ENCODE data around the gene ITPR1. TPM values are rescaled to one million over a fixed set of nuclear protein-coding genes. Genes with fewer than 3 reads are reported as not detected.

Gene ITPR1
- total and polyA plus RNA-seq, 2 experiments from 2014 or later = 1.4 to 2.5 TPM

DNA sequence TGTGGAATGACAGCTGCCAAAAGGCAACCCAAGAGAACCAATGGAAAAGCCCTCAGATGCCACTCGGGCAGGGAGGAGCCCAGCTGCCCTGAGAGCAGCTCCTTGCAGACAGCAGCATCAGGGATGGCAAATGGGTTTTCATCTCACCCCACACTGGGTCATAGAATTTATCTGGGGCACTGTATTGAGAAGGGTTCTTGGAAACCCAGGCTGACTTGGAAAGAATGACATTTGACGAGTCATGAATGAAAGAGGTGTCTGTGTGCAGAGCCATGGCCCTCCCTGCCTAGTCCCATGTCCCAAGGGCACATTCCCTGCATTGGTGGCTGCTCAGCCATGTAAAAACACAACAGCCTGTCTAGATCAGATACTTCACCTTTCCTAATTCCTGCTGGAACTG lies 328.2 kb downstream of the ITPR1 start:
- no peak overlapping the region for H3K27ac ChIP-seq
- DNase-seq = peak; percentile 26
- H3K9me3 ChIP-seq (ENCODE audit: low read depth) = no peaks in the 10 kb centered on the region
- H3K4me1 ChIP-seq (ENCODE audit: insufficient read depth) = peaks cover 20% of the 10 kb centered on the region
- TF ChIP-seq EZH2phosphoT487 (IDR thresholded peaks at IDR 0.05; ENCODE audit: insufficient read depth, low read depth) (no peak), EZH2 (IDR thresholded peaks at IDR 0.05; ENCODE audit: insufficient read depth, poor library complexity, severe bottlenecking) (no peak)
- H3K27me3 ChIP-seq (replicated peaks; ENCODE audit: insufficient read depth) = no peaks in the 10 kb centered on the region
- H4K20me1 ChIP-seq (ENCODE audit: insufficient read depth) = no peaks in the 10 kb centered on the region
- H3F3A ChIP-seq (ENCODE audit: insufficient read depth) = peaks cover 9% of the 10 kb centered on the region
- in situ Hi-C loops (cut with MboI) = no loop called here
- no peak overlapping the region for H3K9ac ChIP-seq
- 83 to 84% methylated on average over 2 of the region's 2 CpGs for WGBS, 2 experiments (ENCODE audit: low coverage in 1 of 2, low lambda C conversion rate in 2 of 2, missing lambda C conversion rate in 2 of 2)
- no peak overlapping the region for H3K4me3 ChIP-seq
- no peak overlapping the region for H2AFZ ChIP-seq
- no peaks in the 10 kb centered on the region for H3K79me2 ChIP-seq (ENCODE audit: insufficient read depth)
- no peak overlapping the region for H3K4me2 ChIP-seq (ENCODE audit: unreplicated experiment)
- no peaks in the 10 kb centered on the region for H3K36me3 ChIP-seq (ENCODE audit: low read depth)
- no peaks in the 10 kb centered on the region for H3K9me2 ChIP-seq (ENCODE audit: insufficient read depth)

DNA sequence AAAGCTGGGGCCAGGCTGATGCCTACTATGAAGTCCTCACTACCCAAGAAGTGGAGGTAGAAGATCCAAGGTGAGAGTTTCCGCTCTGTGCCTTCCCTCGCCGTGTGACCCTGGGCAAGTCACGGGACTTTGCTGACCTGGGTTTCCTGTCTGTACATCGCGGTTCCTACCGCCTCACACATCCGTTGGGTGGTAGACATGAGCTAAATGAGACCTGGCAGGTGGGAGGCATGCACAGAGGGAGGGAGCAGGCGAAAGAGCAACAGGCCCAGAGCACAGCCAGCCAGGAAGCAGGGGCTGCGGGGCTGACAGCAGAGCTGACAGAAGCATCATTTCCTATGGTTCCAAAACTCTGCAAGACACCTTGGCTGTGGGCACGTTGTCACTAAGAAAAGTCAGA lies 328.8 kb downstream of the ITPR1 start:
- no peak overlapping the region for H3K27ac ChIP-seq
- TF ChIP-seq EZH2 (IDR thresholded peaks at IDR 0.05; ENCODE audit: insufficient read depth, poor library complexity, severe bottlenecking) (no peak), EZH2phosphoT487 (IDR thresholded peaks at IDR 0.05; ENCODE audit: insufficient read depth, low read depth) (no peak)
- H3K9ac ChIP-seq = no peak overlapping the region
- DNase-seq = no peak
- H3K4me1 ChIP-seq (ENCODE audit: insufficient read depth) = peaks cover 26% of the 10 kb centered on the region
- WGBS, 2 experiments (ENCODE audit: low coverage in 1 of 2, low lambda C conversion rate in 2 of 2, missing lambda C conversion rate in 2 of 2) = 90 to 91% methylated on average over 11 of the region's 11 CpGs
- no peaks in the 10 kb centered on the region for H3K79me2 ChIP-seq (ENCODE audit: insufficient read depth)
- in situ Hi-C loops (cut with MboI) = no loop called here
- H3K27me3 ChIP-seq (replicated peaks; ENCODE audit: insufficient read depth) = no peaks in the 10 kb centered on the region
- H2AFZ ChIP-seq = no peak overlapping the region
- no peaks in the 10 kb centered on the region for H3K9me2 ChIP-seq (ENCODE audit: insufficient read depth)
- no peaks in the 10 kb centered on the region for H3K9me3 ChIP-seq (ENCODE audit: low read depth)
- peaks cover 10% of the 10 kb centered on the region for H3F3A ChIP-seq (ENCODE audit: insufficient read depth)
- no peaks in the 10 kb centered on the region for H4K20me1 ChIP-seq (ENCODE audit: insufficient read depth)
- H3K36me3 ChIP-seq (ENCODE audit: low read depth) = no peaks in the 10 kb centered on the region
- H3K4me3 ChIP-seq = no peak overlapping the region
- H3K4me2 ChIP-seq (ENCODE audit: unreplicated experiment) = no peak overlapping the region

GRCh38 chr3:4822568-4822967 lies 329.4 kb downstream of the ITPR1 start:
- H3K9ac ChIP-seq = no peak overlapping the region
- H3K9me3 ChIP-seq (ENCODE audit: low read depth) = no peaks in the 10 kb centered on the region
- peaks cover 32% of the 10 kb centered on the region for H3K4me1 ChIP-seq (ENCODE audit: insufficient read depth)
- no peaks in the 10 kb centered on the region for H3K36me3 ChIP-seq (ENCODE audit: low read depth)
- no peaks in the 10 kb centered on the region for H4K20me1 ChIP-seq (ENCODE audit: insufficient read depth)
- DNase-seq = no peak
- in situ Hi-C loops (cut with MboI) = no loop called here
- no peak overlapping the region for H3K4me2 ChIP-seq (ENCODE audit: unreplicated experiment)
- H3F3A ChIP-seq (ENCODE audit: insufficient read depth) = peaks cover 15% of the 10 kb centered on the region
- WGBS, 2 experiments (ENCODE audit: low coverage in 1 of 2, low lambda C conversion rate in 2 of 2, missing lambda C conversion rate in 2 of 2) = 95 to 96% methylated on average over 6 of the region's 6 CpGs
- no peaks in the 10 kb centered on the region for H3K9me2 ChIP-seq (ENCODE audit: insufficient read depth)
- H3K27me3 ChIP-seq (replicated peaks; ENCODE audit: insufficient read depth) = no peaks in the 10 kb centered on the region
- H3K79me2 ChIP-seq (ENCODE audit: insufficient read depth) = no peaks in the 10 kb centered on the region
- no peak overlapping the region for H3K27ac ChIP-seq
- H2AFZ ChIP-seq = no peak overlapping the region
- H3K4me3 ChIP-seq = no peak overlapping the region
- TF ChIP-seq EZH2 (IDR thresholded peaks at IDR 0.05; ENCODE audit: insufficient read depth, poor library complexity, severe bottlenecking) = no peak
- TF ChIP-seq EZH2phosphoT487 (IDR thresholded peaks at IDR 0.05; ENCODE audit: insufficient read depth, low read depth) = no peak

DNA sequence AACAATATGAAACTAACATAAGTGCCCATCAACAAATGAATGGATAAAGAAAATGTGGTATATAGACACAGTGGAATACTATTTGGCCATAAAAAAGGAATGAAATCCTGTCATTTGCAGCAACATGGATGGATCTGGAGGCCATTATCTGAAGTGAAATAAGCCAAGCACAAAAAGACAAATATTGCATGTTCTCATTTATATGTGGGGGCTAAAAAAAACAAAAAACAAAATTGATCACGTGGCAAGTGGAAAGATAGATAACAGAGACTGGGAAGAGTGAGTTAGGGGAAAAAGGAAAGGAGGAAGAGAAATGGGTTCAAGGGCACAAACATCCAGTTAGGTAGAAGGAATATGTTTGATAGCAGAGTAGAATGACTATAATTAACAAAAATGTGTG lies 330.2 kb downstream of the ITPR1 start:
- Histone ChIP-seq H3K27ac (no peak overlapping the region), H3K9ac (no peak overlapping the region), H3K79me2 (ENCODE audit: insufficient read depth) (no peaks in the 10 kb centered on the region), H3K4me3 (no peak overlapping the region), H3K9me2 (ENCODE audit: insufficient read depth) (no peaks in the 10 kb centered on the region), H3K27me3 (replicated peaks; ENCODE audit: insufficient read depth) (no peaks in the 10 kb centered on the region), H3K36me3 (ENCODE audit: low read depth) (no peaks in the 10 kb centered on the region), H2AFZ (no peak overlapping the region), H3K9me3 (ENCODE audit: low read depth) (no peaks in the 10 kb centered on the region), H4K20me1 (ENCODE audit: insufficient read depth) (no peaks in the 10 kb centered on the region), H3F3A (ENCODE audit: insufficient read depth) (peaks cover 24% of the 10 kb centered on the region), H3K4me1 (ENCODE audit: insufficient read depth) (peaks cover 40% of the 10 kb centered on the region), H3K4me2 (ENCODE audit: unreplicated experiment) (no peak overlapping the region)
- in situ Hi-C loops (cut with MboI) = no loop called here
- DNase-seq = no peak
- WGBS, 2 experiments (ENCODE audit: low coverage in 1 of 2, low lambda C conversion rate in 2 of 2, missing lambda C conversion rate in 2 of 2) = 95 to 96% methylated on average over 1 of the region's 1 CpG
- TF ChIP-seq EZH2phosphoT487 (IDR thresholded peaks at IDR 0.05; ENCODE audit: insufficient read depth, low read depth) (no peak), EZH2 (IDR thresholded peaks at IDR 0.05; ENCODE audit: insufficient read depth, poor library complexity, severe bottlenecking) (no peak)
